ENCODE results near the gene CACNG1.
"Not testable (repeated sequence)": the region's sequence is repeated elsewhere in the genome, so short reads cannot be mapped to it uniquely, and the experiment has no call there.

CACNG1 gene

GRCh38 chr17:67082107-67082506 is 37.8 kb downstream of the CACNG1 start:
- no peak for DNase-seq

GRCh38 chr17:67085406-67085805 is 41.1 kb downstream of the CACNG1 start:
- DNase-seq = no peak

- DNase-seq = no peak
Measured at GRCh38 chr17:67088639-67089038, 44.3 kb downstream of the CACNG1 start.

GRCh38 chr17:67090341-67090740 is 46.0 kb downstream of the CACNG1 start:
- DNase-seq = no peak

GRCh38 chr17:67092291-67092690 is 47.9 kb downstream of the CACNG1 start:
- no peak for DNase-seq

- DNase-seq = not testable (repeated sequence)
Measured at GRCh38 chr17:67092710-67093109, 48.4 kb downstream of the CACNG1 start.

- no peak for DNase-seq
Measured at GRCh38 chr17:67093348-67093747, 49.0 kb downstream of the CACNG1 start.

GRCh38 chr17:67095291-67095690 is 50.9 kb downstream of the CACNG1 start:
- not testable (repeated sequence) for DNase-seq

GRCh38 chr17:67095803-67096202 is 51.4 kb downstream of the CACNG1 start:
- no peak for DNase-seq

GRCh38 chr17:67096609-67097008 is 52.3 kb downstream of the CACNG1 start:
- DNase-seq = no peak

GRCh38 chr17:67098006-67098405 is 53.7 kb downstream of the CACNG1 start:
- no peak for DNase-seq

GRCh38 chr17:67104641-67105040 is 60.3 kb downstream of the CACNG1 start:
- not testable (repeated sequence) for DNase-seq

- no peak for DNase-seq
Measured at GRCh38 chr17:67105213-67105612, 60.9 kb downstream of the CACNG1 start.

All from NCI-H187 treated with DMSO at 0.1 percent for 48 hours (cell line).